GM19240 (cell line): ENCODE measurements around the gene STAC3.
A peak's percentile ranks its signal among the peaks of the same experiment; 100 is the strongest.

ENCODE experiments used
- DNase-seq: peaks from one replicate; pipeline ENCODE4 v3.0.0; 2011; ENCODE audit warnings: low spot score; ENCODE audit not compliant: insufficient read length

The STAC3 gene

DNA sequence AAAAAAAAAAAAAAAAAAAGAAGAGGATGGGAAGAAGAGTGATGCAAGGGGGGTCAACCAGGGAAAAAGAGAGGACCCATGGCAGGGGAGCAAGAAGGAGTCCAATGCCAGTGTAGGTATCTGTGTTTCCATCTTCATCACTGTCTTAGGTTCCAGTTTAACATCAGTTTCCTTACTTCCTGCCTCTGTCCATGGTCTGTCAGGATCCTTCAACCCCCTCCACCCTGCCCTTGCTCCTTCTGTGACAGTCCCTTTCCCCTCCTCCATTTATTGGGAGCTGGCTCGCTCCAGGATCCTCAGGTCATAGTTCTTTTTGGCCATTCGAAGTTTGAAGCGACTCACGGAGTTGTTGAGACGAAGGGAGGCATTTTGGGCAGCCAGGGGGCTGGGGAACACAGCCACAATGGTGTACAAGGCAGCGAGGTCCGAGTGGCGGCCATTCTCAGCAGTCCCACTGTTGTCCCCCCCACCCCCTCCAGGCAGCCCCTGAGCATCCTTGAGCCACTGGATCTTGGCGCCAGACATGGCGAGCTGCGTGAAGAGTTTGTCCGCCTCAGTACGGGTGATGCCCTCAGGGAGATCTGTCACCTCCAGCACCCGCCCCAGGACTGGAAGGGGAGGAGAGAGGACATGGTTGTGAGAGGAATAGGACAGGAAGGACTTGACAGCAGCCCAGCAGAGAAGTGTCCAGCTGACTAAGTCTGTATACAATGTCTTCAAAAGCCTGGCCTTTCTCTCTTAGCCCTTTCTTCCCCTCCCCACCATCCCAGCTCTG is 3.7 kb upstream of the STAC3 start:
- DNase-seq = no peak

- DNase-seq = no peak
These were observed 446 bp downstream of the STAC3 start for GRCh38 chr12:57250541-57250940.

DNA sequence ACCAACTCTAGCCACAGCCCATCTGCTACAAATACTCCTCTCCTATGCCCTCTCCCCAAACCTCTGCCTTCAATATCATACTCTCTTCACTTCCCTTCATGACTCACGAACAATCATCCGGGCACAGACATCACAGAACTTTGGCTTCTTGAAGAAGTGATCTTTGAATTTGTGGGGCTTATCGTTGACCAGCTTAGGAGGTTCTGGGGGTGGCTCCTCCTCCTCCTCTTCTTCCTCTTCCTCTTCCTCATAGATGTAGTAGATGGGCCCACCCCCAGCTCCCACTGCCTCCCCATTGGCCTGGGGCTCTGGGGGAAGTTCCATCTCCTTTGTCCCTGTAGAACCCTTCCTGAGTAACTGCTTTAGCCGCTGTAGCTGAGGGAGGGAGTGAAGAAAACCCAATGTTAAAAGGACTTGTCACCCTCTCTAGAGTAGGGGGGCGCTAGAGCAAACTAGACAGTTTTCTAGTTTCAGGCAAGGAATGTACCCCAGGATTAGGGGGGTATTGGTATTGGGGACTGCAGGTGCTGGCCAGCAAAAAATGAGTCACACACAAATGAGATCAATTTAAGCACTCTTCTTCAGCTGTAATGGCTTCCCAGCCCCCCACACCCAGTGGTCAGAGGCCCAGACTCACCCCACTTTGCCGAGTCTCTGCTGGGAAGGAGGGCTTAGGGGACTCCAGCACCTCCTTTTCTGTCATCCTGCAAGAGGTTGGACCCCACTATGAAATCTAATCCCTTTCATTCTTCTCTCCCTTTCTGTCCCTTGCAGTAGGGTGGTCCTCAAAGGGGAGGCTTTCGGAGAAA is 1.8 kb downstream of the STAC3 start:
- no peak for DNase-seq

DNA sequence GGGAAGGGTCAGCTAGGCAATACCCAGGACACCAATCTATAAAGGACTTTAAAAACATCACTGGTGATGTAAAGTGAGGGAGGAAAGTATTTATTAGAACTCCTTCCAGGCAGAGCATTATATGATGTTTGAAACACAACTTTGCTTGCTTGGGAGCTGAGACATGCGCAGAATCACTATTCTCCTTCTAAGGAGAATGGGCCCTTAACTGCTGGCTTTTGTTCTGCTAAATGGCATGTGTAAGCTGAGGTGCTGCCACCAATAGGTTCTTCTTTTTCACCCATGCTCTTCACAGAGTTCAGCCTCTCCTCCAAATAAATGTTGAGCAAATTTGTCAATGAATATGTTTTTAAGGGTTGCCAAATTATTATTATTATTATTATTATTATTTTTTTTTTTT is 3.9 kb downstream of the STAC3 start:
- DNase-seq = no peak

DNA sequence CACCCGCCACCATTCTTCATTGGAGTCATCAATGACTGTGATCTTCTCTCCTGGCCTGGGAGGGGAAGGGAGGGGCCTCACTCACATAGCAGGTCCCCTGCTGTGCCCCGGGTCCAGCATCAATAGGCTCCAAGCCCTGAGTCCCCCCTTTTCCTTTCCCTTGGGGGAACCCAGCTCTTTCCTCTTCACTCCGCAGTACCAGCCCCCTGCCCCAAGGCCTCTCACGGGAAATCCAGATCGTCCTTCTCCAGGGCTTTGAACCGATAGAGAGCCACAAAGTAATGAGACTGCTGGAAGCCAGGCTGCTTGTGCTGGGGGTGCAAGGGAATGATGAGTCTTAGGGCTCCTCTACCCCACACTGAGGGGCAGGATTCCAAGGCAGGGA is 6.7 kb downstream of the STAC3 start:
- DNase-seq = no peak

DNA sequence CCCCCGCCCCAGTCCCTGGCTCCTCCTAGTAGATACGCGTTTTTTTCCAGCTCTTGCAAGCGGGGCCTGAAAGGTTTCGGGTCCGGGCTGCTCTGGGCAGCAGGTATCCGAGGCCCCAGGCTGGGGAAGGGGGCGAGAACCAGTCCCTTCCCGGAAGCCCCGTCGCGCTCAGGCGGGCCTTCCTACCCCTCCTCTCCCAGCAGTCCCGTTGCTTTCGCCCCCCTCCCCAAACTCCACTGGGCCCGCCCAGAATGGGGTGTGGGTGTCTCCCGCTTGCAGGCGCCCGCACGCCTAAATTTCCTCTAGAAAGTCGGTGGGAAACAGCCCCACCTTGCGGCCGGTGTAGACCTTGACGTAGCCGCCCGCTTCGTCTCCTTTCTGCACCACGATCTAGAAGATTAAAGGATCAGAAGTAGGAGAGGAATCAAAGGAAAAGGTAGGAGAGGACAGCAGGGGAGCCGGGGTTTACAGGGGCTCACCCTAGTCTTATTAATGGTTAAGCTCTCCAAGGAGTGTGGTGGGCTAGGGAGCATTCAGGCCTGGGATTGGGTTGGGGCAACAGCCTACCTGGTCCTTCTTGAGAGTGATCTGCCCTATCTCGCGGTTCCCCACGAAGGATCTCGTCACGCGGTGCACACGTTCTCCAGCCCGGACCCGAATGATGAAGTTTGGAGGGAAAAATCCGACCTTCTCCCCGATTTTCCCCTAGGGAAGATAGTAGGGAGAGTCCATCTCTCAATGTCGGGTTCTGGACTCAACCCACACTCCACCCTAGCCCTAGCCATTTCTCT is 7.3 kb downstream of the STAC3 start:
- peak; percentile 55 for DNase-seq

DNA sequence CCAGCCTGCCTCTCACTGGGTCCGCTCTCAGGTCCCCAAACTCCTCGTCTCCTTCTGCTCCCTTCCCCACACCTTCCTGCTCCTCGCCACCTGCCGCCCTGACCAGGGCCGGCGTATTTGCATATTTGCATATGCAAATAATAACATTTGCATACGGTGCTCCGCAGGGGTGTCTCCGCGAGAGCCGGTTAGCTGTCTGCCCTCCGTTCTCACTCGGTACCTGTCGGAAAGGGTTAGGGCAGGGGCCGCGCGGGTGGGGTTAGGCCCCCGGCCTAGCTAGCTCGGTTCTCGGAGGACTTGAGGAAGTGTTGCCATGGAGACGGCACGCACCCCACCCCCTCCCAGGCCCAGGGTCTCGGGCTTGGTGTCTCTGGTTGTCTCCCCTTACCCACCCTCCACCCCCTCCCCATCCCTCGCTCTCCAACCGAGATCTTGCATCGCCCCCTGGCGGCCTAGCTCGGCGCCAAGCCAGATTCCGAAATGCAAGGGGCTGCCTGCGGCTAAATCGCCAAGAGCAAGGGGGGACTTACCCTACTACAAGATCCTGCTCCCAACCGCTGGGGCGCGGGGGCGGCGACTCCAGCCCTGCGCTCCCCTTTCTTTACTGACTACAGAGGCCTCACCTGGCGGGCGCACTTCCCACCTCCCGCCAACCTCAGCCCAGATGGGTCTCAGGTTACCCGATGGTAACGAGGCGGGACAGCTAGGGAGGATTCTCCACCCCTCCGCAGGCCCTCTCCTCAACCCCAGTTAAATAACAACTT is 8.1 kb downstream of the STAC3 start:
- peak; percentile 53 for DNase-seq

- DNase-seq = no peak
These were observed 8.7 kb downstream of the STAC3 start for GRCh38 chr12:57242329-57242690.

- no peak for DNase-seq
These were observed 9.3 kb downstream of the STAC3 start for GRCh38 chr12:57241402-57242310.

DNA sequence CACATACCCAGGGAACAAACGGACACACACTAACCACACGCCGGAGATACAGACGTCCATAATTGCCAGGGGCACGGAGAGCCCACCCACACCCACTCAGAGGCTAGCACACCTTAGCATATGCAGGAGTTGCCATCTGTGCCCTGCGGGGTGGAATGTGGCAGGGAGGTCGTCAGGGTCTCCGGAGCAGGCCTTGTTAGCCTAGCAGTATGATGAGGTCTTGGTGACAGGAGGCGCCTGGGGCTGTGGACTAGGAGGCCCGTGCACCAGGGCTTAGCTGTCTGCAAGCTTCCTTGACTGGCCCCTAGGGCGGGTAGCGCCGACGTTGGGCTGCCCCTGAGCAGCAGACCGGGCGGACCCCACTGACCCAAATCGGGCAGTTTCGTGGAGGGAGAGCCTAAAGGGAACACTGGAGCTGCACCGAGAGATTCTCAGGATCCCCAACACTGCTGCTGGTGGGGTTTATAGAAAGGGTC is 10.0 kb downstream of the STAC3 start:
- DNase-seq = no peak

DNA sequence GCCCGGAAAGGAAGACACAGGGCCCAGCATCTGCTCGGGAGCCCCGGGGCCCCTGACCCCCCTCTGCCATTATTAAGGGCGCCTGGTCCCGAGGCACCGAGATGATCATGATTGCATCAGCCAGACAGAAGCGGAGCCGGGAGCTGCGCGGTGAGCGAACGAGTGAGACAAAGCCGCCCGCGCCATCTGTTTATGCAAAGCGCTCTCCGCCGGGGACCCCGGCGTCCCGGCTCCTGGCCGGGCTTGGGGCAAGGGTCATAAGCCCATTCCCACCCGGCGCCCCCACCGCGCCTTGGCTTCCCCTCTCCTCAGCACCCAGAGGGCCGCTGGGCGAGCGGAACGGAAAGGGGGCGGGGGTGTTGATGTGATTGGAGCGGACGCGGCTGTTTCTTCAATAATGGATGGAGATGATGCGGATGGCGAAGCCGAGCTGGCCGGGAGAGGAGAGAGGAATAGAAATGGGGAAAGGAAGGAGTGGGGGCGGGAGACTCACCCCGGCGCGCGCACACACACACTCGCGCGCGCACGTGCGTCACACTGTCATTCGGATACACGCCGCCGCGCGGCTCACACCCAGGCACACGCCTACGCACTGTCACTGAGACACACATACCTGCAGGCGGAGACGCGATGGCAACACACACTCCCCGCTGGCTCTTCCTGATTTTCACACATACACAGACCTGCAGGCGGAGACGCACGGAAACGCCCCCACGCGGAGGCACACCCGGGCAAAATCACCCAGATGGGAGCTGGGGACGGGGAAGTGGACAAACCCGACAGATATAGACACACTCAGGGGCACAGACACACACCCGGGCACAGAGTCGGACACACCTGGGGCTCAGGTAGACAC is 10.7 kb downstream of the STAC3 start:
- DNase-seq = no peak

- DNase-seq = no peak
These were observed 11.4 kb downstream of the STAC3 start for GRCh38 chr12:57239587-57240065.

DNA sequence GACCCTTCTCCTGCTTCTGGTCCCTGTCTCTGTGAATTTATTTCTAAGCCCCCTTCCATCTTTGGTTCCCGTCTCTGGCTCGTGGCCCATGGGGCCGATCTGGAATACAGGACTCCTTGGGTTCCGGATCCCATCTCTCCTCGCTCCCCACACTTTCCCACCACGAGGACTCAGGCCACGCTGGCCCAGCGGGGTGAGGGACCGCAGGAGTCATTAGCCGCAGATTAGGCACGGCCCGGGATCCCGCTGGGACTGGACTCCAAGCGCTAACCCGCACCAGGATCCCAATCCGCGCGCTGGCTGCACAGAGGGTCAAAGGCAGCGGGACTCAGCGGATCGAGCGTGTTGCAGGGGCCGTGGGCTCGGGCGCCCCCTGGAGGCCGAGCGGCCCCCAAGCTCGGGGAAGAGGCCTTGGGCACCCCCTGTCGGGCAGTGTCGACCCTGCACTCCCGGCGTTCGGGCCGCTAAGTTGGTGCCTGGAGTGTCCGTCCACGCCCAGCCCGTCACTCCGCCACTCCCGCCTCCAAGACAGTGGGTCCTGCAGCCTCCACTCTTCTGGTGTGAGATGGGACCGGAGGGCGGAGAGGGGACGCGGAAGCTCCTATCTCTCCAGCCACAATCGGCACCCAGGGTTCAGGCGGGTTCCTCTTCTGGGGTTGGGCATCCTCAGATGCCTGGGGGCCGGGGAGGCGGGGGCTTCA is 12.0 kb downstream of the STAC3 start:
- DNase-seq = peak; percentile 89

DNA sequence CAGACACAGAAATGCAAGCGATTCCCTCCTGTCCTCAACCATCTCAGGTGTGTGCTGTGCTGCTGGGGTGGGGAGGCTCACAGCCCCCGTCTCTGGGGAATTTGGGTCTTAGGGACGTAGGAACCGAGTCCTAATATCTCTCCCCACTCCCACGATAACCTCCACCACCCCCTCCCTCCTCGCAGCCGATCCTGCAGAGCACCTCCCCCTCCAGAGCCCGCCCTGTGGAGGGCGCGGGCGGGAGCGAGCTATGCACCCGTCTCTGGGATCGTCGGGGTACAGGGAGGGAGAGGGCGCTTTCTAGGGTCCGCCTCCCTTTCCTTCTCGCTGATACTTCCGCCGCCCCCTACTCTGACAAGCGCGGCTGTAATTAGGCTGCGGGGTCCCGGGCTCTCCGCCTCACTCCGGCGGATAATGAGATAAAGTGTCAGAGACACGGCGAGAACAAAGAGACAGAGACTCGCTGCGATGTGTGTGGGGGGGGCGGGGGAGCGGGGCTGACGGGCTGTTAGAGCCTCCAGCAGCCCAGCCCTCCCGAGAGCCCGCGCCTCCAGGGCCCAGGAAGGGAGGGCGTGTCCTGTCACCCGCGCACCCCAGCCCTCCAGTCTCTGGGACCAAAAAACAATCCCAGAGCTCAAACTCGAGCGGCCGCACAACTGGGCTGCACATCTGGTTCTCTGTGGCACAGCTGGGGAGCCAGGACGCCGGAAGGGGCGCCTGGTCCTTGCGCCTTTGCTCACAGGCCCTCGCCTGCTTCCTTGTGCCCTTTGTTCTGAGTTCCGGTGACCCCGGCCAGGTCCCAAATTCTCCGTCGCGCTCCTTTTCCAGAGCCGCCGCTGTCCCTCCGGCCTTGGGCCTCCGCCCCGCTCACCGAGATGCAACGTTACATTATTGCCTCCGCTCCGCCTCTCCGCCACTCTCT is 12.8 kb downstream of the STAC3 start:
- no peak for DNase-seq

- no peak for DNase-seq
These were observed 13.4 kb downstream of the STAC3 start for GRCh38 chr12:57237596-57237931.

- no peak for DNase-seq
These were observed 13.9 kb downstream of the STAC3 start for GRCh38 chr12:57236925-57237595.
